T1000 (cell line): ENCODE results near the gene TNNT2.

Experiments
- DNase-seq: peaks from one replicate; lab custom pipeline; 2025; ENCODE audit warnings: mixed read lengths; lab: John Stamatoyannopoulos, UW

Gene TNNT2

GRCh38 chr1:201316556-201316955 is 60.9 kb downstream of the TNNT2 start:
- no peak for DNase-seq

GRCh38 chr1:201313086-201313485 is 64.4 kb downstream of the TNNT2 start:
- DNase-seq, result no peak

- no peak for DNase-seq
Measured at GRCh38 chr1:201312298-201312697, 65.2 kb downstream of the TNNT2 start.

GRCh38 chr1:201311356-201312011 is 66.0 kb downstream of the TNNT2 start:
- DNase-seq, result no peak

- DNase-seq, result no peak
Measured at GRCh38 chr1:201310986-201311355, 66.5 kb downstream of the TNNT2 start.

GRCh38 chr1:201310251-201310985 is 67.1 kb downstream of the TNNT2 start:
- DNase-seq, result no peak

- DNase-seq, result no peak
Measured at GRCh38 chr1:201309416-201309815, 68.1 kb downstream of the TNNT2 start.
